SK-N-SH (cell line): ENCODE data around the gene SLC9C1. TPM values are rescaled to one million over a fixed set of nuclear protein-coding genes. Genes with fewer than 3 reads are reported as not detected.

Source experiments
- CTCF ChIA-PET: fragments of 300-600, 350-600 bp; formaldehyde crosslinking; extraction: SDS; loops from one replicate; lab custom pipeline; 2021; lab: Yijun Ruan, JAX
- POLR2A ChIA-PET: fragments of 350-600 bp; sonication (Branson Sonifier 250); formaldehyde crosslinking; extraction: SDS; loops from one replicate; lab custom pipeline; 2020; ENCODE audit warnings: antibody characterized with exemption, inconsistent platforms; lab: Yijun Ruan, JAX
- DNase-seq: peaks from one replicate; pipeline ENCODE4 v3.0.0; 2012
- H2AFZ ChIP-seq: fragments of 200-600 bp; sonication (generic); 2 replicates; pipeline ENCODE4 v1.8.1; 2016; ENCODE audit warnings: antibody characterized with exemption, mild to moderate bottlenecking, low read depth
- H3F3A ChIP-seq: fragments of 200-600 bp; sonication (generic); replicated peaks from 2 replicates; pipeline ENCODE3; 2016; ENCODE audit warnings: antibody characterized with exemption, mild to moderate bottlenecking; ENCODE audit not compliant: insufficient read depth
- H3K27ac ChIP-seq, 2 experiments: fragments of 200-500 bp in 1 of 2; fragments of 200-600 bp in 1 of 2; sonication (Bioruptor generic) in 1 of 2; sonication (generic), shearing (Covaris generic) in 1 of 2; 2 replicates each; pipeline versions ENCODE4 v1.5.1 to v1.6.1; 2014 to 2016; ENCODE audit warnings: low read depth in 2 of 2, inconsistent platforms in 1 of 2, low read length in 1 of 2, mild to moderate bottlenecking in 1 of 2, mixed read lengths in 1 of 2
- H3K27me3 ChIP-seq: fragments of 200-600 bp; sonication (generic), shearing (Covaris generic); 2 replicates; pipeline ENCODE4 v1.6.1; 2016; ENCODE audit warnings: mixed run types; ENCODE audit not compliant: insufficient read depth
- H3K36me3 ChIP-seq, 2 experiments: fragments of 200-500 bp in 1 of 2; fragments of 200-600 bp in 1 of 2; sonication (Bioruptor generic) in 1 of 2; sonication (generic) in 1 of 2; replicated peaks in 1 of 2; 2 replicates each; pipeline versions ENCODE3 to v1.5.1; 2014 to 2016; ENCODE audit warnings: low read length in 1 of 2, mild to moderate bottlenecking in 1 of 2; ENCODE audit not compliant: insufficient read depth in 2 of 2, control insufficient read depth in 1 of 2
- H3K4me1 ChIP-seq, 2 experiments: fragments of 200-500 bp in 1 of 2; fragments of 200-600 bp in 1 of 2; sonication (Bioruptor generic) in 1 of 2; sonication (generic), shearing (Covaris generic) in 1 of 2; 2 replicates each; pipeline versions ENCODE4 v1.5.1 to v1.6.1; 2014 to 2016; ENCODE audit warnings: low read depth in 1 of 2, low read length in 1 of 2, mixed run types in 1 of 2; ENCODE audit not compliant: insufficient read depth in 2 of 2, control insufficient read depth in 1 of 2
- H3K4me2 ChIP-seq: fragments of 200-600 bp; sonication (generic), shearing (Covaris generic); 2 replicates; pipeline ENCODE4 v1.6.1; 2017; ENCODE audit warnings: mixed run types
- H3K4me3 ChIP-seq, 2 experiments: fragments of 200-500 bp in 1 of 2; fragments of 200-600 bp in 1 of 2; sonication (Bioruptor generic) in 1 of 2; sonication (generic), shearing (Covaris generic) in 1 of 2; 2 replicates each; pipeline versions ENCODE4 v1.5.1 to v1.8.1; 2014 to 2016; ENCODE audit warnings: low read depth in 2 of 2, inconsistent platforms in 1 of 2, low read length in 1 of 2, mild to moderate bottlenecking in 1 of 2, mixed read lengths in 1 of 2, moderate library complexity in 1 of 2
- H3K79me2 ChIP-seq: fragments of 200-600 bp; sonication (generic); 2 replicates; pipeline ENCODE4 v1.8.1; 2017; ENCODE audit warnings: mild to moderate bottlenecking; ENCODE audit not compliant: insufficient read depth
- H3K9ac ChIP-seq: fragments of 200-600 bp; sonication (generic); 2 replicates; pipeline ENCODE4 v1.6.1; 2017; ENCODE audit warnings: mixed run types
- H3K9me2 ChIP-seq: fragments of 200-600 bp; sonication (generic); 2 replicates; pipeline ENCODE4 v1.6.1; 2017; ENCODE audit warnings: mixed run types
- H3K9me3 ChIP-seq: fragments of 200-600 bp; sonication (generic); 2 replicates; pipeline ENCODE4 v1.6.1; 2017; ENCODE audit warnings: mixed run types, mild to moderate bottlenecking, moderate library complexity
- H4K20me1 ChIP-seq: fragments of 200-600 bp; sonication (generic); 2 replicates; pipeline ENCODE4 v1.6.1; 2017; ENCODE audit warnings: mild to moderate bottlenecking, mixed run types; ENCODE audit not compliant: insufficient read depth
- CTCF ChIP-seq: fragments of 200-600 bp; sonication (generic); IDR thresholded peaks from 2 replicates; pipeline ENCODE4 v1.6.1; 2017; ENCODE audit warnings: antibody characterized with exemption, mild to moderate bottlenecking, moderate library complexity
- FOXJ3 ChIP-seq: sonication (generic); formaldehyde crosslinking; IDR thresholded peaks from 2 replicates; pipeline ENCODE4 v1.5.1; 2020; ENCODE audit warnings: mild to moderate bottlenecking, missing genetic modification reagents
- GATA2 ChIP-seq: sonication (generic); formaldehyde crosslinking; IDR thresholded peaks from 2 replicates; pipeline ENCODE4 v1.5.0; 2020; ENCODE audit warnings: mild to moderate bottlenecking, missing genetic modification reagents
- NRF1 ChIP-seq: IDR thresholded peaks from 2 replicates; pipeline ENCODE4 v1.6.1; 2012; ENCODE audit warnings: low read depth, mild to moderate bottlenecking, low read length
- RAD21 ChIP-seq: IDR thresholded peaks from 2 replicates; pipeline ENCODE4 v1.6.1; 2012; ENCODE audit warnings: mild to moderate bottlenecking, low read length
- RCOR1 ChIP-seq: fragments of 150-350 bp; IDR thresholded peaks from 2 replicates; pipeline ENCODE4 v1.6.1; 2017; ENCODE audit warnings: antibody characterized with exemption, low read length
- SMC3 ChIP-seq: IDR thresholded peaks from 2 replicates; pipeline ENCODE4 v1.6.1; 2012; ENCODE audit warnings: low read depth, low read length, improper control_type of control experiment
- TCF12 ChIP-seq: IDR thresholded peaks from 2 replicates; pipeline ENCODE4 v1.4.0; 2012
- WGBS: methylation state at CpG from one replicate; pipeline ENCODE4 v1.1.6; 2017; ENCODE audit warnings: low lambda C conversion rate; 5-methylcytosine and 5-hydroxymethylcytosine counted together
- polyA plus RNA-seq, 3 experiments: library from polyadenylated mRNA; depleted of rRNA; stranded (reverse); fragments of >200 nt; gene quantifications; 2 replicates each; pipeline ENCODE4 v1.2.3, GENCODE V29; 2012

Gene SLC9C1
- polyA plus RNA-seq, 1 of the 3 experiments (the other 2 are of a cell fraction) = not detected

- POLR2A ChIA-PET = no interaction called here
- H3K9ac ChIP-seq = no peak overlapping the region
- no peaks in the 10 kb centered on the region for H3K9me3 ChIP-seq
- no peaks in the 10 kb centered on the region for H4K20me1 ChIP-seq
- no peak overlapping the region for H3K4me3 ChIP-seq
- no peaks in the 10 kb centered on the region for H3K36me3 ChIP-seq
- peak; percentile 78 for TF ChIP-seq CTCF
- peak; percentile 88 for TF ChIP-seq RAD21
- TF ChIP-seq TCF12 = no peak
- TF ChIP-seq RCOR1 = 0 out of 2 replicates have a peak, but pooled peaks have one; percentile 32
- TF ChIP-seq SMC3 = peak; percentile 88
- TF ChIP-seq NRF1 = no peak
- no peak for TF ChIP-seq FOXJ3
- TF ChIP-seq, all 33 proteins: peak for 4
- Histone ChIP-seq H3K27ac (no peak overlapping the region), H3K79me2 (no peaks in the 10 kb centered on the region), H2AFZ (no peak overlapping the region), H3K4me2 (no peak overlapping the region), H3K9me2 (no peaks in the 10 kb centered on the region), H3K27me3 (no peaks in the 10 kb centered on the region), H3F3A (no peaks in the 10 kb centered on the region), H3K4me1 (no peaks in the 10 kb centered on the region)
- 0% methylated on average over 2 of the region's 2 CpGs for WGBS
- peak; percentile 66 for DNase-seq
- CTCF ChIA-PET = interaction anchor here (1.0 to 2.1 kb wide), 7 partner anchors 23 to 216 kb away, joined by 3 to 15 read pairs (median 6); partner anchors contain the start of gene SLC9C1
Observed at GRCh38 chr3:112327371-112327951, 33.4 kb upstream of the SLC9C1 start.

DNA sequence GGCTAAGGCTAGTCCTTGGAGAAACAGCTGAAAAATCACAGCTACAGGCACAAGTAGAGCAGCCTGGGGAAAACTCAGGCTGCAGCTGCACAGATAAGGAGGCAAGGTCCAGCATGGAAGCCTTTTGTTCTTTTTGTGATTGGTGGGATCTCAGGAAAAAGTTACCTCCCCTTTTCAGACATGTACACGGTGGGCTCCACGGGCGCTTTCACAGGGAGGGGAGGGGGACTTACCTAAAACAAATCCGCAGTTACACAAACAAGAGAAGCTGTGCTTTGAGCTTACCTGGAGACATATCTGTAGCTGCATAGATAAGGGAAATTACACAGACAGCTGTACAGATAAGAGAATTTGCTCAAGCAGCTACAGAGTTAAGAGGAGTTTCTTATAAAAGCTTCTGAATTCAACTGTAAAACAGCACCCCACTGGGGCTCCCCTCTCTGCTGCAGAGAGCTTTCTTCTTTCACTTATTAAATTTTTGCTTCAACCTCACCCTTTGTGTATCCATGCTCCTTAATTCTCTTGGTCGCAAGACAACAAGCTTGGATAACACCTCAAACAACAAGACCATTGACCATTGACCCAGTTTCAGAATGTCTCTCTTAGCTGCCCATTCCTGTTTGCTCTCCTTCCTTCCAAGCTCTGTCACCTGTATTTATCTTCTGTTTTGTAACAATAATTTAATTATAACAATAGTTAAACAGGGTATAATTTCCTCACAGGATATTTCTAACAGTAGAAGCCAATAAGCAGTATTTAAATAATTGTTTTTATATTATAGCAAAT lies 28.0 kb upstream of the SLC9C1 start:
- POLR2A ChIA-PET = interaction anchor here (0.9 to 3.5 kb wide), 4 partner anchors 8 to 322 kb away, joined by 3 to 19 read pairs (median 4); partner anchors contain the start of gene CD200
- DNase-seq = peak; percentile 29

More for the DNA sequence above, 28.0 kb upstream of the SLC9C1 start:
- no peak overlapping the region for H3K9ac ChIP-seq
- H3K27me3 ChIP-seq = no peaks in the 10 kb centered on the region; the same call in 1 of the 2 replicates
- H3F3A ChIP-seq = no peaks in the 10 kb centered on the region
- no peaks in the 10 kb centered on the region for H3K9me2 ChIP-seq
- H3K36me3 ChIP-seq = no peaks in the 10 kb centered on the region
- H4K20me1 ChIP-seq = no peaks in the 10 kb centered on the region
- H2AFZ ChIP-seq = no peak overlapping the region
- peak overlapping the region in 1 of 2 experiments; percentile 68; a peak in 1 of 4 replicates for H3K27ac ChIP-seq
- CTCF ChIA-PET = interaction anchor here (0.6 to 2.7 kb wide), 7 partner anchors 12 to 219 kb away, joined by 3 to 20 read pairs (median 3); partner anchors contain the start of genes CD200 and SLC9C1
- no peak overlapping the region for H3K4me2 ChIP-seq
- peaks cover 0 to 4% of the 10 kb centered on the region in 2 experiments; a peak in 2 of 4 replicates for H3K4me1 ChIP-seq
- TF ChIP-seq GATA2 (CRISPR knock-in tag) (peak; percentile 41; the same call in 1 of the 2 replicates), SMC3 (no peak), RCOR1 (no peak)
- WGBS = 34% methylated on average over 5 of the region's 5 CpGs
- no peaks in the 10 kb centered on the region for H3K9me3 ChIP-seq
- H3K4me3 ChIP-seq = no peak overlapping the region; a peak in 1 of 4 replicates
- H3K79me2 ChIP-seq = no peaks in the 10 kb centered on the region
